ENCODE measurements around the gene CCR2.
"Not testable (repeated sequence)": the region's sequence is repeated elsewhere in the genome, so short reads cannot be mapped to it uniquely, and the experiment has no call there.

The CCR2 gene

GRCh38 chr3:46353647-46354410 lies at the start of gene CCR2:
CCR2 (plus strand) TSS chr3:46354111; CDS start chr3:46357528, 3,417 bp downstream.
- peak in 1 of 2 donors; percentile 25 for DNase-seq (ENCODE audit: extremely low read depth in 1 of 2, low read depth in 1 of 2)

- DNase-seq (ENCODE audit: extremely low read depth in 1 of 2, low read depth in 1 of 2): no peak
Measured at GRCh38 chr3:46304739-46305138, 49.2 kb upstream of the CCR2 start.

GRCh38 chr3:46312991-46313390 lies 40.9 kb upstream of the CCR2 start:
- no peak for DNase-seq (ENCODE audit: extremely low read depth in 1 of 2, low read depth in 1 of 2)

GRCh38 chr3:46314517-46314916 lies 39.4 kb upstream of the CCR2 start:
- no peak for DNase-seq (ENCODE audit: extremely low read depth in 1 of 2, low read depth in 1 of 2)

- no peak for DNase-seq (ENCODE audit: extremely low read depth in 1 of 2, low read depth in 1 of 2)
Measured at GRCh38 chr3:46316206-46316605, 37.7 kb upstream of the CCR2 start.

DNA sequence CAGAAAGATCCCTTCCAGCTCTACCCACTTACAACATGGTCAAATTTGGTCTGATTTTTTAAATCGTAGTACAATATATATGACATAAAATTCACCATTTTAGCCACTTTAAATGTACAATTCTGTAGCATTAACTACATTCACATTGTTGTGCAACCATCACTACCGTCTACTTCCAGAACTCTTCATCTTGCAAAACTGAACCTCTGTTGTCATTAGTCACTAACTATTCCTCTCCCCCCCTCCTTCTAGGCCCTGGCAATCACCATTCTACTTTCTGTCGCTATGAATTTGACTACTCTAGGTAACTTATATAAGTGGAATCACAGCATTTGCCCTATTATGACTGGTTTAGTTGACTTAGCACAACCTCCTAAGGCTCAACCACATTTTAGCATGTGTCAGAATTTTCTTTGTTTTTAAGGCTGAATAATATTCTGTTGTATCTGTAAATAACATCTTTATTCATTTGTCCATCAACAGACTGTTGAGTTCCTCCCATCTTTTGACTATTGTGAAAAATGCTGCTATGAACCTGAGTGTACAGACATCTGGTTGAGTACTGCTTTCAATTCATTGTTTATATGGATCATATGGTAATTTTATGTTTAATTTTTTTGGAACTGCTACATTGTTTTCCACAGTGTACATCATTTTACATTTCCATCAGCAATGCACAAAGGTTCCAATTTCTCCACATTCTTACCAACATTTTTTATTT lies 35.5 kb upstream of the CCR2 start:
- DNase-seq (ENCODE audit: extremely low read depth in 1 of 2, low read depth in 1 of 2): no peak

DNA sequence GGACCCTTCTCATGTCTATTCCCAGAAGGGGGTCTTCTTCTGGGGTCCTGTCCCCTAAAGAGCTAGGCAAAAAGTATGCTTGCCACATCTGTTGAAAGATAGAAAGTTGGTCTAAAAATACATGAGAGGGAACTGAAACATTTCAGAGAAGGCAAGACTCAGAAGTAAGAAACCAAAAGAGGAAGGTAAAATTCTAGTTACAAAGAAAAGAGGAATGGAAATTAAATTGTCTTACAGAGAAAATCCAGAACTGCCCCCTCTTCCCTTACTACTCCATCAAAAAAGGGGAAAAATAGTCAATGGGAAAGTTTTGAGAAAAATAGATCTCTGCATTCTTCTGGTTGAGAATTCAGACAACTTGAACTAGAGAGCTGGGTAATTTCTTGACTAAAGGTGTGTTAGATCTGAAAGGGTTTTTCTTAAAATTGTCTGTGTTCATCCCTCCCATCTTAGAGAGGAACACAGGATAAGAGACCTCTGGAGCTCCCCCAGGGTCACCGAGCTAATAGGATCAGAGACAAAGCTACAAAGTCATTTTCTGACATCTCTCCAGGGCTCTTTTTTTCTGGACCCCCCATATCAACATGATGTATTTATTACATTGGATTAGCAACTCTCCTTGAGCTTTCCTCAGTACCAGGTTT lies 32.3 kb upstream of the CCR2 start:
- DNase-seq (ENCODE audit: extremely low read depth in 1 of 2, low read depth in 1 of 2): no peak

- no peak for DNase-seq (ENCODE audit: extremely low read depth in 1 of 2, low read depth in 1 of 2)
Measured at GRCh38 chr3:46324036-46324435, 29.9 kb upstream of the CCR2 start.

DNA sequence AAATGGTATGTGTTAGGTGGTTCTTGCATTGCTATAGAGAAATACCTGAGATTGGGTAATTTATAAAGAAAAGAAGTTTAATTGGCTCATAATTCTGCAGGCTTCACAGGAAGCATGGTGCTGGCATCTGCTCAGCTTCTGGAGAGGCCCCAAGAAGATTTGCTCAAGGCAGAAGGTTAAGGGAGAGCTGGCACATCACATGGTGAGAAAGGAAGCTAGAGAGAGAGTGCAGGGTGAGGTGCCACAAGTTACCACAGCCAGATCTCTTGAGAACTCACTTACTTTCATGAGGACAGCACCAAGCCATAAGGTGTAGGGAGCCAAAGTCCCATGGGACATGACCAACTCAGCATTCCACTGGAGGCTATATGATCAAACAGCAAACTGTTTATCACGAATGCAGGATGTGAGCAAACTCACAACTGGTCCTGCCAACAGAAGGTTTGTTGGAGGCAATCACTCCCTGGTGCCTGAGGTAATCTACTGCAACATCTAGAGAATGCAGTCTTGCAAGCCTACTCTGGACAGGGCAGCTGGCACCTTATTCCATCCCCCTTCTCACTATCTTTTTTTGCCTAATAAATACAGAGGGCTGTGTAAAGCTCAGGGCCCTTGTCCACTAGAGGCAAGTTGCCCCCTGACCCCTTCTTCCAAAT lies 28.1 kb upstream of the CCR2 start:
- DNase-seq (ENCODE audit: extremely low read depth in 1 of 2, low read depth in 1 of 2): no peak

- not testable (repeated sequence) for DNase-seq (ENCODE audit: extremely low read depth in 1 of 2, low read depth in 1 of 2)
Measured at GRCh38 chr3:46330676-46331075, 23.2 kb upstream of the CCR2 start.

- DNase-seq (ENCODE audit: extremely low read depth in 1 of 2, low read depth in 1 of 2): no peak
Measured at GRCh38 chr3:46334741-46335478, 19.0 kb upstream of the CCR2 start.

DNA sequence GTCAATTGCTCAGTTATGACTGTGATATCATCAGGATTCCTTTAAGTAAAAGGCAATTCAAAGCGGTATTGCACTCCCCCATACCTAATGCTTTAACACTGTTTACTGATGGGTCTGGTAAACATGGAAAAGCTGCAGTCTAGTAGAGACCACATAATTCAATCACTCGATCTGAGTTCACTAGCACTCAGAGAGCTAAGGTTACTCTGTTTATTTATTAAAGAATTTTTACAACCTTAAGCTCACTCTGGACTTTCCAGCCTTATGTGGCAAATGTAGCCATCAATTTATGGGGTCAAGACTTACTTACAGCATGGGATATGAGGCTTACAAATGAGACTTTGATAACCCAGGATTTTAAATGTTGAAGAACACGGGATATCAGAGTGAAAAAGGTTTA lies 18.4 kb upstream of the CCR2 start:
- no peak for DNase-seq (ENCODE audit: extremely low read depth in 1 of 2, low read depth in 1 of 2)

GRCh38 chr3:46337911-46338310 lies 16.0 kb upstream of the CCR2 start:
- DNase-seq (ENCODE audit: extremely low read depth in 1 of 2, low read depth in 1 of 2): no peak

- no peak for DNase-seq (ENCODE audit: extremely low read depth in 1 of 2, low read depth in 1 of 2)
Measured at GRCh38 chr3:46338840-46339239, 15.1 kb upstream of the CCR2 start.

DNA sequence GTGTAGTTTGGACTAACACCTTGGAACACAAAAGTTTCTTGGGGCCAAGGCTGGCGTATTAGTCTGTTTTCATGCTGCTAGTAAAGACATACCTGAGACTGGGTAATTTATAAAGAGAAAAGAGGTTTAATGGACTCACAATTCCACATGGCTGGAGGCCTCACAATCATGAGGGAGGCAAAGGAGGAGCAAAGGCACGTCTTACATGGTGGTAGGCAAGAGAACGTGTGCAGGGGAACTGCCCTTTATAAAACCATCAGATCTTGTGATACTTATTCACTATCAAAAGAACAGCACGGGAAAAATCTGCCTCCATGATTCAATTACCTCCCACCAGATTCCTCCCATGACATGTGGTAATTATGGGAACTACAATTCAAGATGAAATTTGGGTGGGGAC lies 9.4 kb upstream of the CCR2 start:
- no peak for DNase-seq (ENCODE audit: extremely low read depth in 1 of 2, low read depth in 1 of 2)

- no peak for DNase-seq (ENCODE audit: extremely low read depth in 1 of 2, low read depth in 1 of 2)
Measured at GRCh38 chr3:46348823-46349482, 5.0 kb upstream of the CCR2 start.

- no peak for DNase-seq (ENCODE audit: extremely low read depth in 1 of 2, low read depth in 1 of 2)
Measured at GRCh38 chr3:46349484-46350261, 4.2 kb upstream of the CCR2 start.

- DNase-seq (ENCODE audit: extremely low read depth in 1 of 2, low read depth in 1 of 2): no peak
Measured at GRCh38 chr3:46350262-46350565, 3.7 kb upstream of the CCR2 start.

DNA sequence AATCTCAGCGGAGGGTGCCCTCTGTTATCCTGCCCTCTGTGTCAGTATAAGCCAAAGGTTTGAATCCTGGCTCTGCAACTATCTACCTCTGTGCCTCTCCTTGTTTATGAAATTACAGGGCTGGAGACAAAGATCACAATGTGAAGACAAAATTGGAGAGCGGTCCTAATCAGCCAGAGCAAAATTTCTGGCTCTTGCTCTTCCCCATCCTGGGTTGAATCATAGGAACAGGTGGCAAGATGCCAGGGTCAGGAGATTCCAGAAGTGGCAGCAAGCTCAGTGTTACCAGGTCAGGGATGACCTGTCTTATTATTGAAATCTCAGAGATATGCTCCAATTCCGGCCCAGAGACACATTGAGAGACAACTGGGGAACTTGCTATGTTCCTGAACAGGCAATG lies 2.3 kb upstream of the CCR2 start:
- DNase-seq (ENCODE audit: extremely low read depth in 1 of 2, low read depth in 1 of 2): no peak

GRCh38 chr3:46353090-46353489 lies 821 bp upstream of the CCR2 start:
- no peak for DNase-seq (ENCODE audit: extremely low read depth in 1 of 2, low read depth in 1 of 2)
